Mucosa of gallbladder (tissue), 1 donor: ENCODE data around the gene ZNF546. TPM values are rescaled to one million over a fixed set of nuclear protein-coding genes. Genes with fewer than 3 reads are reported as not detected.
"Not testable (repeated sequence)": the region's sequence is repeated elsewhere in the genome, so short reads cannot be mapped to it uniquely, and the experiment has no call there.

Experiments used
- DNase-seq: peaks from one replicate; pipeline ENCODE4 v3.0.0-alpha.2; 2020; ENCODE audit warnings: low spot score
- total RNA-seq: library from RNA; stranded (reverse); gene quantifications from one replicate; pipeline ENCODE4 v1.2.1, GENCODE V29; 2021
- donor health status: DM: no; HTN: no; CAD: no.

The ZNF546 gene
- total RNA-seq, 1 donor from 2014 or later, result 7.0 TPM

DNA sequence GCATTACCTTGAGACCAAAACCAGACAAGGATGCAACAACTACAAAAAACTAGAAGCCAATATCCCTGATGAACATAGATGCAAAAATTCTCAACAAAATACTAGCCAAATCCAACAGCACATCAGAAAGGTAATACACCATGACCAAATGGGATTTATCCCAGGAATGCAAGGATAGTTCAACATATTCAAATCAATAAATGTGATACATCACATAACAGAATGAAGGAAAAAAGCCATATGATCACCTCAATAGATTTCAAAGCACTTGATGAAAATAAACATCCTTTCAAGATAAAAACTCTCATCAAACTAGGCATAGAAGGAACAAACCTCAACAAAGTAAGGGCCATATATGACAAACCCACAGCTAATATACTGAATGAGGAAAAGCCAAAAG lies 10.2 kb upstream of the ZNF546 start:
- no peak for DNase-seq

- no peak for DNase-seq
Measured at GRCh38 chr19:39987167-39987566, 9.7 kb upstream of the ZNF546 start.

- DNase-seq, result no peak
Measured at GRCh38 chr19:39987596-39987995, 9.3 kb upstream of the ZNF546 start.

DNA sequence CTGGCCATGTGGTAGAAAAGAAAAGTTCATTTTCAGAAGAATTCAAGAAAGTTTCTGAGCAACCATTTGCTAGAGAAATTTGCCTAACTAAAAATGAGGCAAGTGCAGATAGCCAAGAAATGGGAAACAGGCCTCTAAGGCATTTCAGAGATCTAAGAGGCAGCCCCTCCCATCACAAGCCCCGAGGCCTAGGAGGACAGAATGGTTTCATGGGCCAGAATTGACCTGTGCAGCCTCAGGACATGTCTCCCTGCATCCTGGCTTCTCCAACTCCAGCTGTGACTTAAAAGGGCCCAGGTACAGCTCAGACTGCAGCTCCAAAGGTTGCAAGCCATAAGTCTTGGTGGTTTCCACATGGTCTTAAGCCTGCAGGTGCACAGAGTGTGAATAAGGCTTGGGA lies 3.3 kb upstream of the ZNF546 start:
- DNase-seq, result no peak

GRCh38 chr19:39994361-39994760 lies 2.5 kb upstream of the ZNF546 start:
- DNase-seq, result no peak

DNA sequence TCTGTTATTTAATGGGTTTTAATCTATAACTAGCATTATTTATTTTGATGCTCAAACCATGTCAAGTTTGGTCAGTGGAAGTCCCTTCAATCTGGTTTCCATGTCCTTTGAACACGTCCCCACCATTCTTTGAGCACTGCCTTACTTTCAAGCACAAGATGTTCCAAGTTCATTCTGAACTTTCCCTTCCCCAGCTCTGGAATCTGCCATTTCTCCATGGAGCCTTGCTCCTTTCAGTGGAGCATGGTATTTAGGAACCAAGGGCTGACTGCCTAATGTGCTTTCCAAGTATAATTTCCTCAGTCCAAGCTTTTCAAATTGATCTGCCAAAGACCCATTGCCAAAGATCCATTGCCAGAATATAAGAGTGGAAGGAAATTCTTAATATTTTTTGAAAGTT lies 1.1 kb upstream of the ZNF546 start:
- DNase-seq, result no peak

DNA sequence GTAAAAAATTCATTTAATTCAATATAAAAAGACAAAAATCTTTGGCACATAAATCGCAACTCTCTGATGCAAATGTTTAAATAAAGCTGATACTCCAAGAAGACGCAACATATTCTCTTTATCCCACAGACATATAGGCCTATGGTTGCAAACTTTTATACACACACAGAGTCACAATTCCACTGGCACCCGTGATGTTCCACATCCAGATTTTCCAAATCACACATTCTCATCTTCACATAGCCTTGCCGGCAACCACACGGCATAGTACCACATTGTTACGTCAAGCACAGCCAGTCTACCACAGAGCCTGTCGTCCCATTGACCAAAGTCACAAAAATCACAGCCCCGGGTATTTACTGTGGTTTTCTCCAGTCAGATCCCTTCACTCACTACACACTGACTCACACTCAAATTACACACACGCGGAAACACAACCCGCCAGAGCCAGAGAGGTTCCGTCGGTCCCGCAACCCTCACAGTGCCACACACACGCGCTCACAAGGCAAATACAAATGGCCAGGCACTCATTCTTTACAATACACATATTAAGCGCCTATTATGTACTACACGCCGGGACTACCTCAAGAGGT lies 546 bp upstream of the ZNF546 start:
- no peak for DNase-seq

DNA sequence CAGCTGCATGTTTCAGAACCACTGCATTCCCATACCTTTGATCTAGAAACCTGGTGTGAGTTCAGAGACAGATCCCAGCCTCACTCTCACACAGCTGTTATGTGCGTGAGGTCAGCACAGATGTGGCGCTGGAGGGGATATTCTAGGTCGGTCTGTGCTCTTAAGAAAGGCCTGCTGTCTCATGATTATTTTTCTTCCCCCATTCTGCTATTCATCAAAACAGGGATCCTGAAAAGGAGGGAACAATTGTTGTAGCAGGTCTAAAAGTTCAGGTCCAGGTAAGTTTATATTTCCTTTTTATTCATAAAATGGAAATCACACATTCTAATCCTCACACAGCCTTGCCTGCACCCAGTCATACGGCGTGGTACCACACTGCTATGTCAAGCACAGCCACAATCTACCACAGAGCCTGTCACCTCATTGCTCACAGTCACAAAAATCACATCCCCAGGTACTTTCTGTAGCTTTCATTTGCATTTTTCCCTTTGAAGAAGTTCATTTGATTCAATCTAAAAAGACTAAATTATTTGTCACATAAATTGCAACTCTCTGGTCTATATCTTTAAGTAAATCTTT lies 867 bp downstream of the ZNF546 start:
- DNase-seq, result no peak

- no peak for DNase-seq
Measured at GRCh38 chr19:39998501-39998900, 1.6 kb downstream of the ZNF546 start.

DNA sequence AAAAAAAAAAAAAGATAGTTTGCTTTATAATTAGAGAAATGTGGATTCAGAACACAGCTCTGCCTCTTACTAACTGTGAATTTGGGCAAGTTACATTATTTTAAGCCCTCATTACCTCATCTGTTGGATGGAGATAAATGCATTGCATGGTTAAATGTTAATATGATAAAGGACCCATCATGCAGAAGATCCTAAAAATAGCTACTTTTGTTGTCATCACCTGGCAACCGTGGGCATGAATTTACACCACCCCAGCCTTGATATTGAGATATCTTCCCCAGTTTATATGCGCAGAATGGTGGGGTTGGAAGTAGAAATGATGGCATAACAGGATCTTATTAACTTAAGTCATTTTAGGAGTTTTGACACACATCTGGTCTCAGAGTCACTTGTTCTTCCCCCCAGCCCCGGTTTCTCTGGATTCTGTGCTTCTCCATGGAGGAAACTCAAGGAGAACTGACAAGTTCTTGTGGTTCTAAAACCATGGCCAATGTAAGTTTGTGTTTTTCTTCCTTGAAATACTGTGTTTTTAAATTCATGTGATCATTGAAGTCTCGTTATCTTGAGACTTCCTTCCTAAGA lies 8.9 kb downstream of the ZNF546 start:
- no peak for DNase-seq

GRCh38 chr19:40006273-40006691 lies 9.4 kb downstream of the ZNF546 start:
- DNase-seq, result no peak

- DNase-seq, result no peak
Measured at GRCh38 chr19:40009674-40010073, 12.8 kb downstream of the ZNF546 start.

GRCh38 chr19:40013991-40014390 lies 17.1 kb downstream of the ZNF546 start:
- DNase-seq, result no peak

GRCh38 chr19:40023969-40024368 lies 27.1 kb downstream of the ZNF546 start:
- DNase-seq, result no peak

DNA sequence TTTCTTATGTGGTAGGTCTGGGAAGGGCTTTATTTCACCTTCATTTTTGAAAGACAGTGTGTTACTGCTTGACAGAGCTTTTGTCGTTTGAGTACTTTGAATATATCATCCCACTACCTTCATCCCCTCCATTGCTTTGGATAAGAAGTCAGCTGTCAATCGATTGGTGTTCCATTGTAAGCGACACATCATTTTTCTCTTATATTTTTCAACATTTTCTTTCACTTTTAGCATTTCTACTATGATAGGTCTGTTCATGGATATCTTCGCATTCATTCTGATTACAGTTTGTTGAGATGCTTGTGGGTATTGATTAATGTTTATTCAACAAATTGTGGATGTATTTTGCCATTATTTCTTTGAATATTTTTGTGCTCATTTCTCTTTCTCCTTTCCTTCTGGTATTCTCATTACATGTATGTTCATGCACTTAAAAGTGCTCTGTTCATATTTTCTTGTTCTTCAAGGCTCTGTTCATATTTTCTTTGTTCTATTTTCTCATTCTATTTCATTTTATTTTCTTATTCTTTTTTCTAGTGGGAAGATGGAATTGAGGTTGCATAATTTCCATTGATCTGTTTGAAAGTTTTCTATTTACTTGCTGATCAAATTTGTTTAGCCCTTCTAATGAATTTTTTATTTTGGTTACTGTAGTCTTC lies 29.2 kb downstream of the ZNF546 start:
- no peak for DNase-seq

DNA sequence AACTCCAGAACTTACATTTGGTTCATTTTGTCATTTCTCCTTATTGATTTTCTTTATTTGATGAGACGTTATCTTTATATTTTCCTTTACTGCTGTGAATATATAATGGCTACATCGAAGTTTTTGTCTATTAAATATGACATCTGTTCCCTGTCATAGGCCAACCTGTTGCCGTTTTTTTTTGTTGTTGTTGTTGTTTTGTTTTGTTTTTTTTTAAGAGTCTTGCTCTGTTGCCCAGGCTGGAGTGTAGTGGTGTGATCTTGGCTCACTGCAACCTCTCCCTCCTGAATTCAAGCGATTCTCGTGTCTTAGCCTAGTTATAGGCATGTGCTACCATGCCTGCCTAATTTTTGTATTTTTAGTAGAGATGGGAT lies 29.7 kb downstream of the ZNF546 start:
- no peak for DNase-seq

DNA sequence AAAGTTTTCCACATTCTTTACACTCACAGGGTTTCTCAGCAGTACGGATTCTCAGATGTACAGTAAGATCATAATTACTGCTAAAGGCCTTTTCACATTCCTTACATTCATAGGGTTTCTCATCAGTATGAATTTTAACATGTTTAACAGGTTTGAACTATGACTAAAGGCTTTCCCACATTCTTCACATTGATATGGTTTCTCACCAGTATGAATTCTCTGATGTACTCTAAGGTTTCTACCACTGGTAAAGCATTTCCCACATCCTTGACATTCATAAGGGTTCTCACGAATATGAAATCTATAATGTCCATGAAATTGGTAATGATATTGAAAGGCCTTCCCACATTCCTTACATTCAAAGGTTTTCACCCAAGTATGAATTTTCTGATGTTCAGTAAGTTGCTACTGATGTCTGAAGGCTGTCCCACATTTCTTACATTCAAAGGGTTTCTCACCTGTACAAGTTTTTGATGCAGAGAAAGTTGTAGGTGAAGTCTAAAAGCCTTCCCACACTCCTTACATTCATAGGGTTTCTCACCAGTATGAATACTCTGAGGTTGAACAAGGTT lies 37.2 kb downstream of the ZNF546 start:
- no peak for DNase-seq

- DNase-seq, result no peak
Measured at GRCh38 chr19:40035996-40036395, 39.1 kb downstream of the ZNF546 start.

DNA sequence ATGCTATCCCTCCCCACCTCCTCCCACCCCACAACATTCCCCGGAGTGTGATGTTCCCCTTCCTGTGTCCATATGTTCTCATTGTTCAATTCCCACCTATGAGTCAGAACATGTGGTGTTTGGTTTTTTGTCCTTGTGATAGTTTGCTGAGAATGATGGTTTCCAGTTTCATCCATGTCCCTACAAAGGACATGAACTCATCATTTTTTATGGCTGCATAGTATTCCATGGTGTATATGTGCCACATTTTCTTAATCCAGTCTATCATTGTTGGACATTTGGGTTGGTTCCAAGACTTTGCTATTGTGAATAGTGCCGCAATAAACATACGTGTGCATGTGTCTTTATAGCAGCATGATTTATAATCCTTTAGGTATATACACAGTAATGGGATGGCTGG lies 41.2 kb downstream of the ZNF546 start:
- DNase-seq, result not testable (repeated sequence)

DNA sequence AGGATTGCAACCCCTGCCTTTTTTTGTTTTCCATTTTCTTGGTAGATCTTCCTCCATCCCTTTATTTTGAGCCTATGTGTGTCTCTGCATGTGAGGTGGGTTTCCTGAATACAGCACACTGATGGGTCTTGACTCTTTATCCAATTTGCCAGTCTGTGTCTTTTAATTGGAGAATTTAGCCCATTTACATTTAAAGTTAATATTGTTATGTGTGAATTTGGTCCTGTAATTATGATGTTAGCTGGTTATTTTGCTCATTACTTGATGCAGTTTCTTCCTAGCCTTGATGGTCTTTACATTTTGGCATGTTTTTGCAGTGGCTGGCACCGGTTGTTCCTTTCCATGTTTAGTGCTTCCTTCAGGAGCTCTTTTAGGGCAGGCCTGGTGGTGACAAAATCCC lies 44.9 kb downstream of the ZNF546 start:
- not testable (repeated sequence) for DNase-seq

DNA sequence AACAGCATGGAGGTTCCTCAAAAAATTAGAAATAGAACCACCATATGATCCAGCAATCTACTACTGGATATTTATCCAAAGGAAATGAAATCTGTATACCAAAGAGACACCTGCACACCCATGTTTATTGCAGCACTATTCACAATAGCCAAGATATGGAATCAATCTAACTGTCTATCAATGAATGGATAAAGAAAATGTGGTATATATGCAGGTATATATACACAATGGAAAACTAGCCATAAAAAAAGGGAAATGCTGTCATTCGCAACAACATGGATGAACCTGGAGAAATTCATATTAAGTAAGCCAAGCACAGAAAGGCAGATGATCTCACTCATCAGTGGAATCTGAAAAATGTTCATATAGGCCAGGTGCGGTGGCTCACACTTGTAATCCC lies 56.6 kb downstream of the ZNF546 start:
- DNase-seq, result no peak

GRCh38 chr19:40054632-40055031 lies 57.8 kb downstream of the ZNF546 start:
- DNase-seq, result no peak

DNA sequence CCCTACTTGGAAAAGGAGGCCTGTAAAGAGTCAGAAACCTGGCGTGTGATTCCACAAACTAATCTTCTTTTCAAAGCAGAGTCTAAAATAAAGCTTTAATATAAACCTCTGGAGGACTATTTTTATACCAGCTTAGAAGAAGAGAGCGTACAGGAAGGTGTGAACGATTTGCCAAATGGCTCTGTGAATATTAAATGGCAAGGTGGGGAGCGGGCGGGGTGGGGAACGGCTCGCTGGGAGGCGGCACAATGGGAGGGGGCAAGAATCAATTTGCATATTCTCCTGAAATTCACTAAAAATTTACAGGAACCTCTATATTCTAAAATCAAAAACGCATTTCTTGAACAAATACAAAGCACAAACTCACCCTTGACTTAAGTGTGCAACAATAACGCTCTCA lies 58.2 kb downstream of the ZNF546 start:
- DNase-seq, result no peak
